IPS-15b (cell line): Measurements from ENCODE around the gene NOX5.

ENCODE experiments used
- H3K27me3 ChIP-seq: one replicate; pipeline ENCODE4 v1.6.1; 2013; ENCODE audit warnings: low read length; ENCODE audit not compliant: control insufficient read depth, insufficient read depth
- H3K36me3 ChIP-seq: one replicate; pipeline ENCODE4 v1.6.1; 2013; ENCODE audit warnings: low read length; ENCODE audit not compliant: control insufficient read depth, insufficient read depth
- H3K4me1 ChIP-seq: one replicate; pipeline ENCODE4 v1.6.1; 2013; ENCODE audit warnings: mild to moderate bottlenecking, low read length; ENCODE audit not compliant: control insufficient read depth, insufficient read depth
- H3K4me3 ChIP-seq: one replicate; pipeline ENCODE4 v1.5.1; 2013; ENCODE audit warnings: low read depth, low read length
- H3K9ac ChIP-seq: one replicate; pipeline ENCODE4 v1.6.1; 2013; ENCODE audit warnings: low read depth, mild to moderate bottlenecking, low read length
- H3K9me3 ChIP-seq: one replicate; pipeline ENCODE4 v1.6.1; 2013; ENCODE audit warnings: mild to moderate bottlenecking, low read length; ENCODE audit not compliant: control insufficient read depth, insufficient read depth

Gene NOX5

GRCh38 chr15:69087366-69087976 lies 73.0 kb downstream of the NOX5 start:
- peaks cover 23% of the 10 kb centered on the region for H3K27me3 ChIP-seq
- H3K4me1 ChIP-seq, result peaks cover 54% of the 10 kb centered on the region
- no peaks in the 10 kb centered on the region for H3K36me3 ChIP-seq
- H3K4me3 ChIP-seq, result peak overlapping the region; percentile 19
- H3K9me3 ChIP-seq, result no peaks in the 10 kb centered on the region
- H3K9ac ChIP-seq, result no peak overlapping the region

DNA sequence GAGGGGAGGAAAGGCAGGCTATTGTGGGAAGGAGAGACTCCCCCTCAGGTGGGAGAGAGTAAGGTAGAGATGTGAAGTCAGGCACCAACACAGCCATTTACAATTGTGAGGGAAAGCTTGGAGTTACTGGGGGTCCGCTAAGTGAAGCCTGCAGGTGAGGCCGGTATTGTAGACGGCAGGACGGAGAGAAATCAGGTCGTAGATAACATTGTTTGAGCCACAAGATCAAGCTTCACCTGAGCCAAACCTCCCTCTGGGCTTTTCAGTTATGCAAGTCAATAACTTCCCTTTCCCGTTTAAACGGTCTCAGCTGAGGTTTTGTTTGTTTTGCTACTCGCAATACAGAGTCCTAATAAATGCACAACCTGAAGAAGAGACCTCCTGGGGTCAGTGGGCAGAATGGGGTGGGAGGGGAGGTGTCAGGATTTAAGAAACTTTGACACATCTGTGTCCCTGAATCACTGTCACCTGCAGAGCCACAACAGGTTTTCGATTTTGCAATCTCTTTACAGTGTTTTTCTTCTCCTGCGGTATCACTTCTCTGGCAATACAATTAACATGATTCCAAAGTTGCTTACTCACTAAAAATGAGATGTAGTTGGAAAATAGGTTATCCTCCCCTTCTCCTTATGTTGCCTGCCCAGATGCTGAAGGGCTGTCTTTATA lies 73.9 kb downstream of the NOX5 start:
- H3K4me1 ChIP-seq, result peaks cover 60% of the 10 kb centered on the region

GRCh38 chr15:69089258-69089657 lies 74.8 kb downstream of the NOX5 start:
- Histone ChIP-seq H3K9ac (no peak overlapping the region), H3K4me3 (peak overlapping the region; percentile 27), H3K9me3 (no peaks in the 10 kb centered on the region), H3K4me1 (peaks cover 61% of the 10 kb centered on the region), H3K36me3 (no peaks in the 10 kb centered on the region), H3K27me3 (peaks cover 16% of the 10 kb centered on the region)

More for the DNA sequence above, 73.9 kb downstream of the NOX5 start:
- H3K9ac ChIP-seq, result no peak overlapping the region
- peaks cover 17% of the 10 kb centered on the region for H3K27me3 ChIP-seq
- no peaks in the 10 kb centered on the region for H3K36me3 ChIP-seq
- H3K9me3 ChIP-seq, result no peaks in the 10 kb centered on the region
- no peak overlapping the region for H3K4me3 ChIP-seq

DNA sequence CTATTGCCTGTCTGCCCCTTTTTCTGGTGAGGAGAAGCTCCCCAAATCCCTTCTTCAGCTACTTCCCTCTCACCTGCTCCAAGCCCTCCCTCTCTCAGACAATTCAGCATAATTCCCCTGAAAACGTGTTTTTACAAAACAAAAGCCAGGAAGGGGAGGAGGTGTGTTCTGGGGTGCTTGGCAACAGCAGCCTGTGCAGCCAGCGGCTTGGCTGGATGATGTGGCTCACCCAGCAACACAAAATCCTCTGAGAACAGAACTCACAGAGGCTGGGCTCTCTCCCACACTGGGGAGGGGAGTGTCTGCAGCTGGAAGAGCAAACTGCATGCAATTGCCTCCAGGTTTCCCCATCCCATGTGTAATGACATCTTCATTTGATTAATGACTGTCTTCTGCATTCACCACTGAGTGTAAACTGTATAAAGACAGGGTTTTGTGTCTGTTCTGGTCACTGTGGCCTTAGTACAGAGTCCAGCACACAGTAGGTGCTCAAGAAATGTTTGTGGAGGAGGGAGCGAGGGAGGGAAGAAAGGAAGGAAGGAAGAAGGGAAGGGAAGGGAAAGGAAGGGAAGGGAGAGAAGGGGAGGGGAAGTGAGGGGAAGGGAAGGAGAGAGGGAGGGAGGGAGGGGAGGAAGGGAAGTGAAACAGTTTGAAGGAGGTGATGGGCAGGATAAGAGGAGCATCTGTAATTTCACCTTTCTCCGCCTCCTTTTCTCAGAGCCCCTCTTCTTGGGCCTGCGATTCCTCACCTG lies 75.9 kb downstream of the NOX5 start:
- Histone ChIP-seq H3K4me3 (peak overlapping the region; percentile 27), H3K9ac (no peak overlapping the region), H3K27me3 (peaks cover 14% of the 10 kb centered on the region), H3K4me1 (peaks cover 50% of the 10 kb centered on the region), H3K36me3 (no peaks in the 10 kb centered on the region), H3K9me3 (no peaks in the 10 kb centered on the region)

DNA sequence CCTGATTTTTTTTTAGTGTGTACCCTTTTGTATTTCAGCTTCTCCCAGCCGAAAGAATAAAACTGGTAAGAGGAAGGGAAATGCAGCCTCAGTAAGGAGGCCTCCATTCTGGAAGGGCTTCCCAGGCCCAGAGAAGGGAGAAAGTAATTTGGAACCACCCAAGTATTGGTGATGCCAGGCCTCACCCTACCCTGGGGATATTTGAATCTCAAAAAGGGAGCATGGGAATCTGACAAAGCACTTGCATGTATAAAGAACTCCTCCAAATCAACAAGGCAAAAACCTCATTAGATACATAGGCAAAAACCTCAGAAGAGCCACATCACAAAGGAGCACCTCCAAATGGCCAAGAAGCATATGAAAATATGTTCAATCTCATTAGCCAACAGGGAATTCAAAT lies 77.2 kb downstream of the NOX5 start:
- Histone ChIP-seq H3K4me1 (peaks cover 38% of the 10 kb centered on the region), H3K27me3 (peaks cover 14% of the 10 kb centered on the region), H3K4me3 (no peak overlapping the region), H3K9ac (no peak overlapping the region), H3K9me3 (no peaks in the 10 kb centered on the region), H3K36me3 (no peaks in the 10 kb centered on the region)

DNA sequence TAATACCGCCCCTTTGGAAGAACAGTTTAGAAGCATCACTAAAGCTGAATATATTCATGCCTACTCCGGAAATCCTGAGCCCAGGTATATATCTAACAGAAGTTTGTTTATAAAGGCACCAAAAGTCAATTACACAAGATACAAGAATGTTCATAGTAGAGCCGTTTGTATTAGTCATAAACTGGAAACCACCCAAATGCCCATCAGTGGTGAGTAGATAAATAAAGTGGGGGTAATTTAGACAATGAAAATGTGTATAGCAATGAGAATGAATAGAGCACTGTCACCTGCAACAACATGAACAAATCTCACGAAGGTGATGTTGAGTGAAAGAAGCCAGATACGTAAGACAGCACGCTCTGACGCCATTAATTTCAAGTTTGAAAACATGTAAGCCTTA lies 77.7 kb downstream of the NOX5 start:
- Histone ChIP-seq H3K9ac (no peak overlapping the region), H3K4me1 (peaks cover 33% of the 10 kb centered on the region), H3K9me3 (no peaks in the 10 kb centered on the region), H3K4me3 (no peak overlapping the region), H3K27me3 (peaks cover 12% of the 10 kb centered on the region), H3K36me3 (no peaks in the 10 kb centered on the region)

GRCh38 chr15:69093127-69093526 lies 78.6 kb downstream of the NOX5 start:
- Histone ChIP-seq H3K9ac (no peak overlapping the region), H3K9me3 (no peaks in the 10 kb centered on the region), H3K27me3 (peaks cover 3% of the 10 kb centered on the region), H3K4me1 (peaks cover 24% of the 10 kb centered on the region), H3K36me3 (no peaks in the 10 kb centered on the region), H3K4me3 (no peak overlapping the region)

GRCh38 chr15:69093614-69094013 lies 79.1 kb downstream of the NOX5 start:
- Histone ChIP-seq H3K4me1 (peaks cover 23% of the 10 kb centered on the region), H3K9me3 (no peaks in the 10 kb centered on the region), H3K36me3 (no peaks in the 10 kb centered on the region), H3K9ac (no peak overlapping the region), H3K4me3 (no peak overlapping the region), H3K27me3 (peaks cover 2% of the 10 kb centered on the region)

DNA sequence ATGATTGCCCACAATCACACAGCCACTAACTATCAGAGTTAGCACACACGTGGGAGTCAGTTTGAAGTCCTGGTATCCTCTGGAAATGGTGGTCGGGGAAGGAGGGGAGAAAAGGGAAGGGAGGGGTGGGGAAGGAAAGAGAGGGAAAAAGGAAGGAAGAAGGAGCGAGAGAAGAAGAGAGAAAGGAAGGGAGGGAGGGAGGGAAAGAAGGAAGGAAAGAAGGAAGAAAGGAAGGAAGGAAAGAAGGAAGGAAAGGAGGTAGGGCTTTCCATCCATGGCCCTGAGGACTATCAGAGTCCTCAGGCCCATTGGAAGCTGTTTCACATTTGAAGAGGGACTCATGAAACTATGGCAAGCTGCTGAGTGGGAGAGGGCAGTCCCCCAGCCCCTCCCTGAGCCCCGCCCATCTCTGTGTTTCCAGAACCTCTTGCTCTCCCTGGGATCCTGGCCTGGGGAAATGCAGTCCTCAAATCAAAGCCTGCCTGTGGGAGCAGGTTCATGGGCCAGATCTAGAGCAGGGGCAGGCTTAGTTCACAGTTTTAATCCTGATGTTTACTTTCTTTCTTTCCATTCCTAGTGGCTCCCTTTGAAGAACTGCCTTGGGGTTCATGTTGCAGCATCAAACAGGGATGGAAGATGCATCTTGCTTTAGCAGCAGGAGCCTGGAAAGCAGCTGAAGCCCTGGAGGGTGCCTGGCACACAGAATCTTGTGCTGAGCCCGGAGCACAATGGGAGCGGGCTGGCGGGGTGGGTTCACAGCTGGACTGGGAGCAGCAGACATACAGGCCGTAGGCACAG lies 79.8 kb downstream of the NOX5 start:
- peaks cover 23% of the 10 kb centered on the region for H3K4me1 ChIP-seq
- no peak overlapping the region for H3K9ac ChIP-seq
- peaks cover 2% of the 10 kb centered on the region for H3K27me3 ChIP-seq
- H3K36me3 ChIP-seq, result no peaks in the 10 kb centered on the region
- H3K9me3 ChIP-seq, result no peaks in the 10 kb centered on the region
- H3K4me3 ChIP-seq, result no peak overlapping the region

- no peak overlapping the region for H3K4me3 ChIP-seq
- no peak overlapping the region for H3K9ac ChIP-seq
- peaks cover 17% of the 10 kb centered on the region for H3K4me1 ChIP-seq
- no peaks in the 10 kb centered on the region for H3K36me3 ChIP-seq
- H3K27me3 ChIP-seq, result no peaks in the 10 kb centered on the region
- H3K9me3 ChIP-seq, result no peaks in the 10 kb centered on the region
Measured at GRCh38 chr15:69095274-69095673, 80.8 kb downstream of the NOX5 start.

GRCh38 chr15:69096196-69096595 lies 81.7 kb downstream of the NOX5 start:
- Histone ChIP-seq H3K27me3 (peaks cover 5% of the 10 kb centered on the region), H3K9ac (no peak overlapping the region), H3K4me1 (peaks cover 13% of the 10 kb centered on the region), H3K9me3 (no peaks in the 10 kb centered on the region), H3K36me3 (no peaks in the 10 kb centered on the region), H3K4me3 (no peak overlapping the region)
